GM12878 (cell line): ENCODE measurements around the gene GPR63. TPM values are rescaled to one million over a fixed set of nuclear protein-coding genes. Genes with fewer than 3 reads are reported as not detected.

Source experiments
- ATAC-seq: fragments of 200-7000 bp; cut with Tn5 transposase; 3 replicates; pipeline ENCODE4 v1.9.1; 2020; ENCODE audit warnings: mild to moderate bottlenecking, moderate library complexity
- BruUV-seq: library from RNA; stranded (reverse); fragments of 400-500 nt; replicated peaks from 2 replicates; lab custom pipeline; 2021; lab: Mats Ljungman, UMichigan
- CTCF ChIA-PET: fragments of 300-600 bp; sonication (Branson Sonifier 250); formaldehyde crosslinking; extraction: SDS; loops from one replicate; lab custom pipeline; 2021; ENCODE audit warnings: inconsistent platforms; lab: Yijun Ruan, JAX
- POLR2A ChIA-PET: fragments of 350-600 bp; formaldehyde crosslinking; extraction: SDS; loops from one replicate; lab custom pipeline; 2021; ENCODE audit warnings: inconsistent platforms; lab: Charles Lee
- RAD21 ChIA-PET: fragments of 300-600 bp; sonication (Branson Sonifier 250); formaldehyde crosslinking; loops from one replicate; lab custom pipeline; 2023; ENCODE audit warnings: antibody characterized with exemption; ENCODE audit not compliant: unreplicated experiment; lab: Charles Lee
- SMC1A ChIA-PET: fragments of 300-600 bp; sonication (Branson Sonifier 250); formaldehyde crosslinking; loops from one replicate; lab custom pipeline; 2023; ENCODE audit not compliant: unreplicated experiment, uncharacterized antibody; lab: Charles Lee
- DNase-seq: peaks from one replicate; pipeline ENCODE4 v3.0.0-alpha.2; 2011; ENCODE audit warnings: low read depth, low spot score
- FAIRE-seq: peaks from 3 replicates; lab custom pipeline; 2011; peaks lifted over from hg19 to GRCh38; lab: Jason Lieb, UNC
- H2AFZ ChIP-seq: 2 replicates; pipeline ENCODE4 v1.6.0; 2011; ENCODE audit warnings: low read depth, low read length, control low read depth; ENCODE audit not compliant: control insufficient read depth
- H3K27ac ChIP-seq: 2 replicates; pipeline ENCODE4 v1.5.1; 2011; ENCODE audit warnings: control low read depth; ENCODE audit not compliant: control insufficient read depth, insufficient read depth
- H3K27me3 ChIP-seq, 2 experiments: replicated peaks in 1 of 2; 2 replicates each; pipeline versions ENCODE4 v1.6.0 to v1.6.1; 2011; ENCODE audit warnings: low read length in 1 of 2; ENCODE audit not compliant: control insufficient read depth in 2 of 2, insufficient read depth in 2 of 2
- H3K36me3 ChIP-seq, 2 experiments: 2 replicates each; pipeline ENCODE4 v1.5.1; 2011; ENCODE audit warnings: low read length in 1 of 2; ENCODE audit not compliant: control insufficient read depth in 2 of 2, insufficient read depth in 2 of 2
- H3K4me1 ChIP-seq: 2 replicates; pipeline ENCODE4 v1.6.1; 2011; ENCODE audit warnings: mild to moderate bottlenecking, low read length, moderate library complexity, mixed read lengths; ENCODE audit not compliant: control insufficient read depth, insufficient read depth
- H3K4me2 ChIP-seq: 2 replicates; pipeline ENCODE4 v1.6.0; 2011; ENCODE audit warnings: control low read depth; ENCODE audit not compliant: control insufficient read depth, insufficient read depth
- H3K4me3 ChIP-seq: fragments of 200-600 bp; sonication (generic); 2 replicates; pipeline ENCODE4 v1.5.1; 2016
- H3K79me2 ChIP-seq: 2 replicates; pipeline ENCODE4 v1.6.0; 2011; ENCODE audit warnings: low read length; ENCODE audit not compliant: control insufficient read depth, insufficient read depth
- H3K9ac ChIP-seq: 2 replicates; pipeline ENCODE4 v1.8.0; 2011; ENCODE audit warnings: low read length, control low read depth, mixed read lengths; ENCODE audit not compliant: control insufficient read depth, insufficient read depth
- H3K9me3 ChIP-seq: replicated peaks from 3 replicates; pipeline ENCODE4 v1.5.1; 2011; ENCODE audit warnings: mild to moderate bottlenecking, low read length; ENCODE audit not compliant: control insufficient read depth, insufficient read depth
- H4K20me1 ChIP-seq: 2 replicates; pipeline ENCODE4 v1.6.0; 2011; ENCODE audit not compliant: control insufficient read depth, insufficient read depth
- CBX5 ChIP-seq: sonication (generic); IDR thresholded peaks from 2 replicates; pipeline ENCODE4 v1.6.1; 2016; ENCODE audit warnings: low read depth, moderate library complexity, mild to moderate bottlenecking, inconsistent platforms
- SMARCA5 ChIP-seq: fragments of 450-650 bp; IDR thresholded peaks from 2 replicates; pipeline ENCODE4 v1.6.1; 2017; ENCODE audit warnings: mild to moderate bottlenecking
- ZBTB40 ChIP-seq: fragments of 450-650 bp; IDR thresholded peaks from 2 replicates; pipeline ENCODE4 v1.6.1; 2016; ENCODE audit warnings: mild to moderate bottlenecking, moderate library complexity, borderline replicate concordance
- ZNF217 ChIP-seq: fragments of 450-650 bp; IDR thresholded peaks from 2 replicates; pipeline ENCODE4 v1.6.1; 2017; ENCODE audit warnings: antibody characterized with exemption, mild to moderate bottlenecking
- ZZZ3 ChIP-seq: IDR thresholded peaks from 2 replicates; pipeline ENCODE4 v1.6.1; 2011; ENCODE audit warnings: low read depth; ENCODE audit not compliant: control insufficient read depth, insufficient read length
- WGBS: methylation state at CpG from one replicate; pipeline ENCODE4 v1.1.6; 2016; ENCODE audit warnings: low lambda C conversion rate; ENCODE audit not compliant: insufficient replicate concordance, insufficient coverage; ENCODE audit errors: missing lambda C conversion rate; 5-methylcytosine and 5-hydroxymethylcytosine counted together
- in situ Hi-C: fragments of 300-500 bp; cut with MboI; formaldehyde crosslinking; loops from 9 replicates; pipeline ENCODE4 v1.14.3; 2018; ENCODE audit warnings: mixed read lengths
- intact Hi-C: fragments of 100-400 bp; cut with micrococcal nuclease; formaldehyde crosslinking; loops from one replicate; pipeline ENCODE4 v1.14.2; 2022; ENCODE audit not compliant: unreplicated experiment
- polyA plus RNA-seq, 11 experiments: library from polyadenylated mRNA; depleted of rRNA in 4 of 11; unstranded in 6 of 11; stranded (reverse) in 5 of 11; fragments of >200 nt; fragmentation: Nextera tagmentation in 4 of 11; fragmentation: Illumina TruSeq in 1 of 11; extraction: Ambion mirVana in 4 of 11; extraction: Trizol in 1 of 11; gene quantifications; 1 replicate in 1 of 11; 2 replicates in 10 of 11; pipeline versions ENCODE4 v1.2.1 to v1.2.3, GENCODE V29; 2011 to 2016; ENCODE audit warnings: inconsistent platforms in 2 of 11, missing spikeins in 2 of 11, low read depth in 1 of 11
- total RNA-seq, 4 experiments: library from RNA; depleted of rRNA in 3 of 4; stranded (reverse); fragments of >200 nt in 3 of 4; fragmentation: Illumina TruSeq in 1 of 4; extraction: Trizol in 1 of 4; gene quantifications; 2 replicates each; pipeline versions ENCODE4 v1.2.1 to v1.2.3, GENCODE V29; 2013 to 2021

The GPR63 gene
- total and polyA plus RNA-seq, 10 of the 15 experiments (the other 5 are each of a cell fraction or from before 2014, with no cell fraction given): 1.6 to 6.6 (median 3.5) TPM

GRCh38 chr6:96783307-96783706 lies 54.0 kb downstream of the GPR63 start:
- H4K20me1 ChIP-seq: no peaks in the 10 kb centered on the region
- ATAC-seq (no peak), DNase-seq (no peak), FAIRE-seq (no peak)
- no peaks in the 10 kb centered on the region for H3K4me1 ChIP-seq
- no peak overlapping the region for H2AFZ ChIP-seq
- no peak overlapping the region for H3K9ac ChIP-seq
- H3K79me2 ChIP-seq: no peaks in the 10 kb centered on the region
- no peaks in the 10 kb centered on the region for H3K36me3 ChIP-seq
- intact Hi-C loops (no loop called here), in situ Hi-C loops (no loop called here)
- H3K27me3 ChIP-seq: no peaks in the 10 kb centered on the region
- WGBS: 100% methylated on average over 2 of the region's 2 CpGs
- POLR2A ChIA-PET: no interaction called here
- H3K4me2 ChIP-seq: no peak overlapping the region
- H3K9me3 ChIP-seq: no peaks in the 10 kb centered on the region
- H3K27ac ChIP-seq: no peak overlapping the region
- BruUV-seq: no TSS peak
- TF ChIP-seq ZBTB40 (no peak), CBX5 (no peak), SMARCA5 (no peak), ZNF217 (no peak), ZZZ3 (no peak)
- RAD21 ChIA-PET: no interaction called here
- no peak overlapping the region for H3K4me3 ChIP-seq
- CTCF ChIA-PET: interaction anchor here (0.7 kb wide), 1 partner anchor 12 kb away, joined by 4 read pairs; no protein-coding TSS in a partner anchor
- SMC1A ChIA-PET: interaction anchor here (0.5 kb wide), 1 partner anchor 43 kb away, joined by 3 read pairs; no protein-coding TSS in a partner anchor
